KMS-11 (cell line): Measurements from ENCODE around the gene ADGRF3.

ENCODE experiments used
- H2AFZ ChIP-seq: fragments of 200-600 bp; sonication (generic); 2 replicates; pipeline ENCODE4 v1.6.1; 2016; ENCODE audit warnings: antibody characterized with exemption, mixed run types, low read depth
- H3K27ac ChIP-seq: fragments of 200-600 bp; sonication (generic); 2 replicates; pipeline ENCODE4 v1.6.1; 2016; ENCODE audit warnings: mild to moderate bottlenecking, mixed run types
- H3K27me3 ChIP-seq: fragments of 200-600 bp; sonication (generic); 2 replicates; pipeline ENCODE4 v1.6.1; 2017; ENCODE audit warnings: mild to moderate bottlenecking, low read depth, mixed run types, moderate library complexity; ENCODE audit not compliant: insufficient read depth
- H3K36me3 ChIP-seq: fragments of 200-600 bp; sonication (generic); 2 replicates; pipeline ENCODE4 v1.6.1; 2017; ENCODE audit warnings: mild to moderate bottlenecking, mixed run types; ENCODE audit not compliant: insufficient read depth
- H3K4me1 ChIP-seq: fragments of 200-600 bp; sonication (generic); 2 replicates; pipeline ENCODE4 v1.6.1; 2016; ENCODE audit warnings: mild to moderate bottlenecking, low read depth, mixed run types; ENCODE audit not compliant: poor library complexity, severe bottlenecking
- H3K4me2 ChIP-seq: fragments of 200-600 bp; sonication (generic); 2 replicates; pipeline ENCODE4 v1.7.0; 2016; ENCODE audit warnings: mild to moderate bottlenecking, mixed run types
- H3K4me3 ChIP-seq: fragments of 200-600 bp; sonication (generic); IDR thresholded peaks from 2 replicates; pipeline ENCODE4 v1.6.1; 2017; ENCODE audit warnings: low read depth, low read length, mixed read lengths; ENCODE audit not compliant: insufficient read depth
- H3K79me2 ChIP-seq: fragments of 200-600 bp; sonication (generic); 2 replicates; pipeline ENCODE4 v1.6.1; 2016; ENCODE audit warnings: low read depth, mixed run types; ENCODE audit not compliant: insufficient read depth
- H3K9ac ChIP-seq: fragments of 200-600 bp; sonication (generic); 2 replicates; pipeline ENCODE4 v1.6.1; 2016; ENCODE audit warnings: mild to moderate bottlenecking, mixed run types
- H4K20me1 ChIP-seq: fragments of 200-600 bp; sonication (generic); 2 replicates; pipeline ENCODE4 v1.6.1; 2016; ENCODE audit warnings: mild to moderate bottlenecking, mixed run types; ENCODE audit not compliant: insufficient read depth
- CTCF ChIP-seq: fragments of 200-600 bp; sonication (generic); conservative IDR thresholded peaks from 2 replicates; pipeline ENCODE4 v1.6.1; 2017; ENCODE audit warnings: low read depth, mild to moderate bottlenecking, antibody characterized with exemption, low read length, moderate library complexity, mixed read lengths

ADGRF3 gene

GRCh38 chr2:26295511-26295910, 51.1 kb downstream of the ADGRF3 start:
- no peaks in the 10 kb centered on the region for H4K20me1 ChIP-seq
- H3K27me3 ChIP-seq, result no peaks in the 10 kb centered on the region
- H2AFZ ChIP-seq, result no peak overlapping the region
- H3K4me3 ChIP-seq, result no peak overlapping the region
- H3K27ac ChIP-seq, result no peak overlapping the region
- H3K79me2 ChIP-seq, result no peaks in the 10 kb centered on the region
- no peaks in the 10 kb centered on the region for H3K36me3 ChIP-seq
- no peak overlapping the region for H3K4me2 ChIP-seq
- no peaks in the 10 kb centered on the region for H3K4me1 ChIP-seq
- no peak overlapping the region for H3K9ac ChIP-seq
- TF ChIP-seq CTCF, result no peak

GRCh38 chr2:26292646-26293045, 53.9 kb downstream of the ADGRF3 start:
- Histone ChIP-seq H3K4me2 (no peak overlapping the region), H3K4me1 (no peaks in the 10 kb centered on the region), H3K36me3 (no peaks in the 10 kb centered on the region), H4K20me1 (no peaks in the 10 kb centered on the region), H3K9ac (no peak overlapping the region), H3K4me3 (no peak overlapping the region), H3K27me3 (no peaks in the 10 kb centered on the region), H3K79me2 (no peaks in the 10 kb centered on the region), H2AFZ (no peak overlapping the region), H3K27ac (no peak overlapping the region)
- TF ChIP-seq CTCF, result no peak

GRCh38 chr2:26290001-26290400, 56.6 kb downstream of the ADGRF3 start:
- Histone ChIP-seq H3K9ac (no peak overlapping the region), H3K36me3 (no peaks in the 10 kb centered on the region), H3K79me2 (no peaks in the 10 kb centered on the region), H2AFZ (no peak overlapping the region), H3K27me3 (no peaks in the 10 kb centered on the region), H3K4me2 (no peak overlapping the region), H3K4me3 (no peak overlapping the region), H3K27ac (no peak overlapping the region), H4K20me1 (no peaks in the 10 kb centered on the region), H3K4me1 (no peaks in the 10 kb centered on the region)
- no peak for TF ChIP-seq CTCF

- no peak overlapping the region for H3K27ac ChIP-seq
- no peak overlapping the region for H3K4me2 ChIP-seq
- no peak overlapping the region for H3K4me3 ChIP-seq
- H3K36me3 ChIP-seq, result no peaks in the 10 kb centered on the region
- H3K27me3 ChIP-seq, result no peaks in the 10 kb centered on the region
- no peaks in the 10 kb centered on the region for H3K4me1 ChIP-seq
- no peak for TF ChIP-seq CTCF
- no peaks in the 10 kb centered on the region for H3K79me2 ChIP-seq
- H4K20me1 ChIP-seq, result no peaks in the 10 kb centered on the region
- no peak overlapping the region for H3K9ac ChIP-seq
- H2AFZ ChIP-seq, result no peak overlapping the region
Observed at GRCh38 chr2:26285931-26286330, 60.7 kb downstream of the ADGRF3 start.
